Epithelial cell of esophagus (primary cell): ENCODE measurements around the gene OGDH.
A peak's percentile ranks its signal among the peaks of the same experiment; 100 is the strongest.

Experiments
- DNase-seq: peaks from one replicate; pipeline ENCODE4 v3.0.0; 2010; ENCODE audit warnings: low read depth
- H3K4me3 ChIP-seq: 2 replicates; pipeline ENCODE4 v1.5.1; 2011; ENCODE audit warnings: mild to moderate bottlenecking, low read length, control low read depth
- TF ChIP-seq, protein P1 (sequence below): IDR thresholded peaks from 2 replicates; pipeline ENCODE4 v1.5.1; 2011; ENCODE audit warnings: low read depth, mild to moderate bottlenecking, low read length, control low read depth, inconsistent platforms; ENCODE audit not compliant: insufficient read depth; ENCODE audit errors: missing control alignments

The OGDH gene

DNA sequence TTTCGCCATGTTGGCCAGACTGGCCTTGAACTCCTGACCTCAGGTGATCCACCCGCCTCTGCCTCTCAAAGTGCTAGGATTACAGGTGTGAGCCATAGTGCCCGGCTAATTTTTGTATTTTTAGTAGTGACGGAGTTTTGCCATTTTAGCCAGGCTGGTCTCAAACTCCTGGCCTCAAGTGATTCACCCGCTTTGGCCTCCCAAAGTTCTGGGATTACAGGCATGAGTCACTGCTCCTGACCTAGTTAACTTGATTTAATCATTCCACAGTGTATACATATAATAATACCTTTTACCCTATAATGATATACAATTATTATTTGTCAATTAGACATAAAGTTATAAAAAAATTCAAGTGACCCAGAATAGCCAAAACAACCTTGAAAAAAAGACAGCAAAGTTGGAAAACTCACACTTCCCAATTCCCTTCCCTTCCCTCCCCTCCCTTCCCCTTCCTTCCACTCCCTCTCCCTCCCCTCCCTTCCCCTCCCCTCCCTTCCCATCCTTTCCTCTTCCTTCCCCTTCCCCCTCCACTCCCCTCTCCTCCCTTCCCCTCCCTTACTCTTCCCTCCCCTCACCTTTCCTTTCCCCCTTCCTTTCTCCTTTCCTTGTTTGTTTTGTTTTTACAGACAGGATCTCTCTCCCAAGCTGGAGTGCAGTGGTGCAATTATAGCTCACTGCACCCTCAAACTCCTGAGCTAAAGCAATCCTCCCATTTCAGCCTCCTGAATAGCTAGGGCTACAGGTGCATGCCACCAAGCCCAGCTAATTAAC lies 127.5 kb downstream of the OGDH start:
- TF ChIP-seq, protein P1, sequence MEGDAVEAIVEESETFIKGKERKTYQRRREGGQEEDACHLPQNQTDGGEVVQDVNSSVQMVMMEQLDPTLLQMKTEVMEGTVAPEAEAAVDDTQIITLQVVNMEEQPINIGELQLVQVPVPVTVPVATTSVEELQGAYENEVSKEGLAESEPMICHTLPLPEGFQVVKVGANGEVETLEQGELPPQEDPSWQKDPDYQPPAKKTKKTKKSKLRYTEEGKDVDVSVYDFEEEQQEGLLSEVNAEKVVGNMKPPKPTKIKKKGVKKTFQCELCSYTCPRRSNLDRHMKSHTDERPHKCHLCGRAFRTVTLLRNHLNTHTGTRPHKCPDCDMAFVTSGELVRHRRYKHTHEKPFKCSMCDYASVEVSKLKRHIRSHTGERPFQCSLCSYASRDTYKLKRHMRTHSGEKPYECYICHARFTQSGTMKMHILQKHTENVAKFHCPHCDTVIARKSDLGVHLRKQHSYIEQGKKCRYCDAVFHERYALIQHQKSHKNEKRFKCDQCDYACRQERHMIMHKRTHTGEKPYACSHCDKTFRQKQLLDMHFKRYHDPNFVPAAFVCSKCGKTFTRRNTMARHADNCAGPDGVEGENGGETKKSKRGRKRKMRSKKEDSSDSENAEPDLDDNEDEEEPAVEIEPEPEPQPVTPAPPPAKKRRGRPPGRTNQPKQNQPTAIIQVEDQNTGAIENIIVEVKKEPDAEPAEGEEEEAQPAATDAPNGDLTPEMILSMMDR: no peak
- H3K4me3 ChIP-seq: no peak overlapping the region
- peak; percentile 76 for DNase-seq

DNA sequence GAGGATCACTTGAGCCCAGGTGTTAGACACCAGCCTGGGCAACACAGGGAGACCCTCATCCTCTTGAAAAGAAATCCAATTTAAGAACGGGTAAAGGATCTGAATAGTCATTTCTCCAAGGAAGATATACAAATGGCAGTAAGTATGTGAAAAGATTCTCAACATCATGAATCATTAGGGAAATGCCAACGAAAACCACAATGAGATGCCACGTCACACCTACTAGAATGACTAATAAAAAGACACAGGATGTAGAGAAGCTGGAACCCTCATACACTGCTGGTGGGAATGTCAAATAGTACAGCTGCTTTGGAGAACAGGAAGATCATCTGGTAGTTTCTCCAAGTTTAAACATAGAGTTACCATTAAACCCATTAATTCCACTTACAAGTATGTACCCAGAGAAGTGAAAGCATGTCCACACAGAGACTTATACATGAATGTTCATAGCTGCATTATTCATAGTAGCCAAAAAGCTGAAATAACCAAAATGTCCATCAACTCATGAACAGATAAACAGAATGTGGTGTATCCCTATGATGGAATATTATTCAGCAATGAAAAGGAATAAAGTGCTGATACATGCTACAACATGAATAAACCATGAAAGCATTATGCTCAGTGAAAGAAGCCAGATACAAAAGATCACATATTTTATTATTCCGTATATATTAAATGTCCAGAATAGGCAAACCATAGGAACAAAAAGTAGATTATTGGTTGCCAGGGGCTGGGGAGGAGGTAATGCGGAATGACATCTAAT lies 129.2 kb downstream of the OGDH start:
- no peak overlapping the region for H3K4me3 ChIP-seq
- TF ChIP-seq, protein P1: no peak
- peak; percentile 96 for DNase-seq

DNA sequence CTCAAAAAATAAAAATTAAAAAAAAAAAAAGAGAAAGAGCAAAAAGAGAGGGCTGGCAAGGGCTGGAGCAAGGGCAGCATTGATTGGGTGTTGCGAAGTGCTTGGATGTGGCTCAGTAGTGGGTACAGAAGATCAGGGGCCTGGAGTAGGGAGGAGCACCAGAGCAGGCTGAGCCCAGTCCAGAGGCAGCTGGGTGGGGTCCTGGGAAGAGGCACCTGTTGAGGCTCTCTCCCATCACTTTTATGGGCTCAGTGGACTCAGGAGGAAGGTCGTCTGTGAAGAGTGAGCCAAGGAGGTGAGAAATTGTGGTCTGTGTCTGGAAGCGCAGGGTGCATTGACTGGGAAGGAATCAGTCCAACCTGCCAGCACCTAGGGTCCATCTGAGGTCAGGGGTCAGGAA lies 130.5 kb downstream of the OGDH start:
- no peak for DNase-seq
- no peak overlapping the region for H3K4me3 ChIP-seq
- TF ChIP-seq, protein P1: no peak

DNA sequence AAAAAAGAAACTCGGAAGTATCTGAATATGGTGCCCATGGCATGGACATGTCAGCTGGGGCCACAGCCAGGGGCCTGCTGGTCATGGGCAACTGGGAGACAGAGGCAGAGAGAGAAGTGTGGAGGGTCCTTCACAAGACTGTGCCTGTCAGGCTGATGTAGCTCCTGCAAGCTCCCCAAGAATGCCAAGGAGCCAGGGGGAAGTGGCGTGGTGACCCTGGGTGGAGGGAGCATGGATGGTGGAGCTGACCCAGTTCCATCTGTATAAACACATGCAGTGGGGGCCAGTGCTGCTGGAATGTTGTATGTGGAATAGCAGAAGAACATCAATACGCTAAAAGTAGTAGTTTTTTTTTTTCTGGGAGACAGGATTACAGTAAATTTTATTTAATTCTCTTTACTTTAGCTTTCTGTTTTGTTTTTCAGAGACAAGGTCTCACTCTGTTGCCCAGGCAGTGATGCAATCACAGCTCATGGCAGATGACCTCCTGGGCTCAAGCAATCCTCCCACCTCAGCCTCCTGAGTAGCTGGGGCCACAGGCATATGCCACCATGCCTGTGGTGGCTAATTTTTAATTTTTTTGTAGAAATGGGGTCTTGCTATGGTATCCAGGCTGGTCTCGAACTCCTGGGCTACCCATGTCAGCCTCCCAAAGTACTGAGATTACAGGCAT lies 131.8 kb downstream of the OGDH start:
- DNase-seq: no peak
- H3K4me3 ChIP-seq: no peak overlapping the region
- TF ChIP-seq, protein P1: no peak

DNA sequence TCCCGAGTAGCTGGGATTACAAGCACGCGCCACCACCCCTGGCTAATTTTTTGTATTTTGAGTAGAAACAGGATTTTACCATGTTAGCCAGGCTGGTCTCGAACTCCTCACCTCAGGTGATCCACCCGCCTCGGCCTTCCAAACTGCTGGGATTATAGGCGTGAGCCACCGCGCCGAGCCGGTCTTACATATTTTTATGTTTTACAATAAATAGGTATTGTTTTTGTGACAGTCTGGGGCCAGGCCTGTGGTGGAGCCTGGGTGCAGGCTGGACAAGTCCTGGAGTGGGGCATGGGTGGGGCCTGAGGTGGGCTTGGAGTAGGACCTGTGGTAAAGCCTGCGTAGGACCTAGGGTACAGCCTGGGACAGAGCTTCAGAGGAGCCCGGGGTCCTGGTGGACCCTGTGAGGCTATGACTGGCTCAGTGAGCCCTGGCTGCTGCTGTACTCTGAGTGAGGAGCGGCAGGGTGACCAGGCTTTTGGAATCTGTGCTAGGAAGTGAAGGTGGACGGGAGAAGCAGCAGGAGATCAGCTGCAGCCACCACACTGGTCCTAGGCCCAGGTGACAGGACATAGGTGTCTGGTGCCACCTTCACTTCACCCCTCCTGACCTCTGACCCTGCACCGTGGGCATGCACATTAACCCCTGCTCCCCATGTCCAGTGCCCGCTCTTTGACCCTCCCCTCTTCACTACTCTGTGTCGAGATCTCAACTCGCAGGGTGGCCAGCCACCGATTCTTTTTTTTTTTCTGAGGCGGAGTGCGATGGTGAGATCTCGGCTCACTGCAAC lies 132.6 kb downstream of the OGDH start:
- no peak for DNase-seq
- H3K4me3 ChIP-seq: no peak overlapping the region
- TF ChIP-seq, protein P1: no peak

DNA sequence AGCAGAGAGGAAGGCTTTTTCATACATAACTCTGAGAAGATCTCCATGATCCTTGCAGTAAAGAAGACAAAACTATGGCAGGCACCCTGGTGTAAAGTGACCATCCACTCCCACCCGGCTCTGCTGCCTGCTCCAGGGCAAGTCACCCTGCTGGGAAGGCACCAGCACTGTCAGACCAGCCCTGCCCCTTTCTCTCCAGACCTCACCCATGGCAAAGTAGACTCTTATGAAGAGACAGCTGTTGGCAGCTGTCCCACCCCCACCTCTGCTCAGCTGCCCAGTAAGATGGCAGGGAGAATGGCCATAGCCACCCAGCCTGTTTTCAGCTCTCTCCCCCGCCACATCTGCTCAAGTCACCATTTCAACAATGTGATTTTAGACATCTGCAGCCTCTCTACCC lies 133.6 kb downstream of the OGDH start:
- no peak overlapping the region for H3K4me3 ChIP-seq
- DNase-seq: no peak
- TF ChIP-seq, protein P1: no peak
